Skeletal muscle tissue (tissue), 4 donors: ENCODE measurements around the gene NACA2. TPM values are rescaled to one million over a fixed set of nuclear protein-coding genes. Genes with fewer than 3 reads are reported as not detected.
"Not testable (repeated sequence)": the region's sequence is repeated elsewhere in the genome, so short reads cannot be mapped to it uniquely, and the experiment has no call there.

ENCODE experiments used
- H3K27ac ChIP-seq: one replicate; pipeline ENCODE4 v1.7.0; 2013; ENCODE audit warnings: mild to moderate bottlenecking, low read depth, low read length, inconsistent platforms
- H3K27me3 ChIP-seq, 3 donors: one replicate each; pipeline ENCODE4 v1.7.0; 2013; ENCODE audit warnings: low read length in 3 of 3; ENCODE audit not compliant: control insufficient read depth in 3 of 3, insufficient read depth in 3 of 3
- H3K36me3 ChIP-seq, 3 donors: one replicate each; pipeline ENCODE4 v1.7.0; 2013; ENCODE audit warnings: low read length in 3 of 3; ENCODE audit not compliant: control insufficient read depth in 3 of 3, insufficient read depth in 3 of 3
- H3K4me1 ChIP-seq, 3 donors: one replicate each; pipeline ENCODE4 v1.7.0; 2013; ENCODE audit warnings: low read length in 3 of 3, mild to moderate bottlenecking in 3 of 3; ENCODE audit not compliant: control insufficient read depth in 3 of 3, insufficient read depth in 3 of 3
- H3K4me3 ChIP-seq, 3 donors: one replicate each; pipeline ENCODE4 v1.7.0; 2013; ENCODE audit warnings: low read length in 3 of 3
- H3K9ac ChIP-seq, 3 donors: one replicate each; pipeline ENCODE4 v1.7.0; 2013; ENCODE audit warnings: low read length in 3 of 3, mild to moderate bottlenecking in 3 of 3, moderate library complexity in 2 of 3, low read depth in 1 of 3
- H3K9me3 ChIP-seq, 3 donors: one replicate each; pipeline ENCODE4 v1.7.0; 2013; ENCODE audit warnings: low read length in 3 of 3; ENCODE audit not compliant: control insufficient read depth in 3 of 3
- total RNA-seq: library from RNA; depleted of rRNA; stranded (reverse); fragments of >200 nt; gene quantifications from one replicate; pipeline ENCODE4 v1.2.3, GENCODE V29; 2014
- donor health status: Osteomylitis.

The NACA2 gene
- total RNA-seq, 1 donor from 2014 or later, result not detected

DNA sequence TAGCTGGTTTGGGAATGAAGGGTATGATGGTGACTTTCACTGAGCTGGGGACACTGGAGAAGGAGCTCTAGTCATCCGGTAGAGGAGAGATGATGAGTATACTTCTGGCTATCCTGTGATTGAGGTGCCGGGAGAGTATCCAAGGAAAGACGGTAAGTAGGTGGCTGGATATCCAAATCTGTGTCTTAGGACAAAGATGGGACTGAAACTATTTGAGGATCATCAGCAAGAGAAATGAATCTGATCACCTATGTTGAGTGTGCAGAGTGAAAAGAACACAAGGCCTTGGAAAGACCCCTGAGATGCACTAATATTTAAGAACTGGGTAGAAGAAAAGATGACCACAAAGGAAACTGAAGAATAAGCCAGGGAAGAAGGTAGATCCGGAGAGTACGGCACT, 1.0 kb downstream of the NACA2 start:
- Histone ChIP-seq H3K4me3 (no peak overlapping the region), H3K4me1 (no peaks in the 10 kb centered on the region), H3K27me3 (peaks cover 0 to 8% (median 3%) of the 10 kb centered on the region in 3 donors), H3K9me3 (no peaks in the 10 kb centered on the region), H3K27ac (no peak overlapping the region), H3K36me3 (no peaks in the 10 kb centered on the region), H3K9ac (no peak overlapping the region)

DNA sequence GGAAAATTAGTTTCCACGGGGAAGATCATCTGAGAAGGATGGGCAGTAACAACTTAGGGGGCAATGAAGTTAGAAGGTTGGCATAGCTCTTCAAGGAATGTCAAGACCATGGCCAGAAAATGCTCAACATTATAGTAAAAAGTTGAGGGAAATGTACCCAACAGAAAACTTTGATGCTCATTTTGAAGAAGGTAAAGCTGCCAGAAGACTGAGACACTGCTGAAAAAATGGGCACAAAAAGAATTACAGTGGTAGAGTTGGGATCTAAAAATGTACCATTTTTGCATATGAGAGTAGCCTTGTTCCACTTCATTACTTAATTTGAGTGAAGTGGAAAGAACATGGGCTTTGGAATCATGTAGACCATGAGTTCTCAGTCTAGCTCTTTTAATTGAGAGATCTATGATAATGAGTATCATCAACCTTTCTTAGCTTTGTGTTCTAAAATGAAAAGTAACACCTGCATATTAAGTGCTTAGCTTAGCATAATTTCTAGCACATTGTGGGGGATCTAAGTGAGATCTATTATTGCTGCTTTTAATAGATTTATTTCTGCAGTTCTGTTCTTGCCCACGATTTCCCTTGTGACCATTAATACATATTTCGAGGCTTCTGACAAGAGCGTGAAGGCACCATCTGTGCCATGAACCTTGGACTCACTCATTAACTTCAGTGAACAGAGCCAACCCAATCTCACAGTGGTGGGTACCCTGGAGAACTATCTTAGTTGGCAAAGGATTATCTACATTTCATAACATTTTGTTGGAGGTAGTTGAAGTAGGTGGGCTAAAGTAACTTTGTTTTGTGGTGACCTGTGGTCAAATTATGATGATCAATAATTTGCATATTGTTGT, 3.0 kb downstream of the NACA2 start:
- Histone ChIP-seq H3K27me3 (peaks cover 0 to 4% (median 0%) of the 10 kb centered on the region in 3 donors), H3K4me3 (no peak overlapping the region), H3K36me3 (no peaks in the 10 kb centered on the region), H3K9ac (no peak overlapping the region), H3K27ac (no peak overlapping the region), H3K4me1 (no peaks in the 10 kb centered on the region), H3K9me3 (no peaks in the 10 kb centered on the region)

DNA sequence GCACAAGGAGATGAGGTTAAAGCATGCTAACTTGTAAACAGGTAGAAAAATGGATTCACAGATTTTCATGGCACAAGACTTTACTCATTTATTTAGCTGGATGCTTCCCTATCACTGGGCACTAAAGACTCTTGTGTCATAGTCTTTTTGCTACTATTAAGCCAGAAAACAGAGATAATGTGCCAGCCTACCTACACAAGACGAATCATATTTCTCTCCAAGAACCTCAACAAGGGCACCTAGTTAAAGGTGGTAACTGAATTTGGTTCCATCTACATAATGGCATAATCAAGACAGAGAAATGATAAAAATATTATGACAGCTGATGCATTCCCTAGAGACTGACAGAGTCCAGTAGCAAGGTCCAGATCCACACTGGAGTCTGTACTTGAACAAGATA, 3.8 kb downstream of the NACA2 start:
- Histone ChIP-seq H3K4me1 (no peaks in the 10 kb centered on the region), H3K9me3 (no peaks in the 10 kb centered on the region), H3K9ac (no peak overlapping the region), H3K27ac (no peak overlapping the region), H3K27me3 (peaks cover 0 to 4% (median 0%) of the 10 kb centered on the region in 3 donors), H3K4me3 (no peak overlapping the region), H3K36me3 (no peaks in the 10 kb centered on the region)

DNA sequence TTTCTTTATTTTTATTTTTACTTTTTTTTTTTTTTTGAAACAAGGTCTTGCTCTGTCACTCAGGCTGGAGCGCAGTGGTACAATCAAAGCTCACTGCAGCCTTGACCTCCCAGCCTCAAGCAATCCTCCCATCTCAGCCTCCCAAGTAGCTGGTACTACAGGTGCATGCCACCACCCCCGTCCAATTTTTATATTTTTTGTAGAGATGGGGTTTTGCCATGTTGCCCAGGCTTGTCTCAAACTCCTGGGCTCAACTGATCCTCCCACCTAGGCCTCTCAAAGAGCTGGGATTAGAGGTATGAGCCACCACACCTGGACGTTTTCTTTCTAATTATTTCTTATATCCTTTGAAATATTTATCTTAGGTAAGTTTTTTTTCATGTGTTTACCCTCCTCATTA, 4.4 kb downstream of the NACA2 start:
- H3K4me1 ChIP-seq, H3K27ac ChIP-seq, H3K9me3 ChIP-seq, H3K27me3 ChIP-seq, H3K36me3 ChIP-seq, H3K9ac ChIP-seq, H3K4me3 ChIP-seq: not testable (repeated sequence)

DNA sequence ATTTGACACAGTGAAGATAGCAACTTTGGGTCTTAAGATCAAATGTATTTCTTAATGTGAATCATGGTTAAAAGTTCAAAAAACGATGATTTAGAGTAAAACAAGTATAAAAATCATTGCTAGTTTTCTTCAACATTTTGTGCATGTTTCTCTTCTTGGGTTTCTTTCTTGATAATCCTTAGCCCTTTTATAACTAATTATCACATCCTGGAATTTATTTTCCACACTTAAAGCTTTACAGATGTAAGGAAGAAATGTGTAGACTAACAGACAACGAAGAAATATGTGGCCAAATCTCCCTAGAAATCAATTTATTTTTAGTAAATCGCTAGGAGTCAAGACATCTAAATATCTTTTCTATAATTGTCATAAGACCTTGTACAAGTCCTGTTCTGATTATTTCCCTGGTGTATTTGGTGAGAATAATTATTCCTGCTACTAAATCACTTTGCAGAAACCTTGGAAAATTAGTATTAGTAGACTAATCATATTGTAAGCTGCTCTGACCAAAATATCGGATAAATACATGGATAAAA, 4.9 kb downstream of the NACA2 start:
- Histone ChIP-seq H3K4me3 (no peak overlapping the region), H3K4me1 (no peaks in the 10 kb centered on the region), H3K36me3 (no peaks in the 10 kb centered on the region), H3K9ac (no peak overlapping the region), H3K27me3 (peaks cover 0 to 3% (median 0%) of the 10 kb centered on the region in 3 donors), H3K9me3 (no peaks in the 10 kb centered on the region), H3K27ac (no peak overlapping the region)

DNA sequence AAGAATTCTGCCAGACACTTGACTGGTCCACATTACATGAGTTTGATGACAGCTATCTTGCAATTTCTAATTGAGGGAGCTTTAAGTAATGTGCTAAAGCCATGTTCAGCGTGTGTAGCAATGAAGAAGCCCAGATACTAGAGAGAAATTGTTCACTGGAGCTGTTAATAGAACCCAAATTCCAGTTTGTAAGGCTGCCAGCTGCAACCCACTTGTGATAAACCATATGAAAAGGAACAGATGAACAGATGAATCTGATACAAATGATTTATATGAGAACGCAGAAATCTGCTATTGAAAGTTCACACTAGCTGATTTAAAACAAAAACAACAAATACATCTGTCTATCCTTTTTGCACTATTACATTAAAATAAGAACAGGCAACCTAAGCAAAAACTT, 6.2 kb downstream of the NACA2 start:
- Histone ChIP-seq H3K27ac (no peak overlapping the region), H3K27me3 (peaks cover 0 to 5% (median 0%) of the 10 kb centered on the region in 3 donors), H3K4me3 (no peak overlapping the region), H3K9me3 (no peaks in the 10 kb centered on the region), H3K36me3 (no peaks in the 10 kb centered on the region), H3K9ac (no peak overlapping the region), H3K4me1 (no peaks in the 10 kb centered on the region)

DNA sequence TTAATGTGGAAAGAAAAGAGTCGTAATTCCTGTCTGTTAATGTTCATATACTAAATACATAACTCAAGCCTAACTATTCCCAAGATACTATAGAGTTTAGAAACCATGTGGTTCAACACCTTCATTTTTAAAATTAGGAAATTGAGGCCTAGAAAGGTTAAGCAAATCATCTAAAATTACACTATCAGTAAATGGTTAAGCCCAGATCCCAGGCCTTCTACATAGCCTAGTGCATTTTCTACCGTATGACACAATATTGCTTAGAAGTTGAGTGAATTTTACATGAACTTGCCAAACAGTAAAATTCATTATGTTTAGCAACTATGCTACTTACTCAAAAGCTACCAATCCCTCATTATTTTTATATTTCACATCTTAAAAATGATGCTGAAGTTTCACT, 6.8 kb downstream of the NACA2 start:
- no peak overlapping the region for H3K27ac ChIP-seq
- H3K4me1 ChIP-seq, result no peaks in the 10 kb centered on the region
- no peak overlapping the region for H3K4me3 ChIP-seq
- no peaks in the 10 kb centered on the region for H3K9me3 ChIP-seq
- H3K36me3 ChIP-seq, result no peaks in the 10 kb centered on the region
- H3K9ac ChIP-seq, result no peak overlapping the region
- H3K27me3 ChIP-seq, result peaks cover 0 to 7% (median 0%) of the 10 kb centered on the region in 3 donors

DNA sequence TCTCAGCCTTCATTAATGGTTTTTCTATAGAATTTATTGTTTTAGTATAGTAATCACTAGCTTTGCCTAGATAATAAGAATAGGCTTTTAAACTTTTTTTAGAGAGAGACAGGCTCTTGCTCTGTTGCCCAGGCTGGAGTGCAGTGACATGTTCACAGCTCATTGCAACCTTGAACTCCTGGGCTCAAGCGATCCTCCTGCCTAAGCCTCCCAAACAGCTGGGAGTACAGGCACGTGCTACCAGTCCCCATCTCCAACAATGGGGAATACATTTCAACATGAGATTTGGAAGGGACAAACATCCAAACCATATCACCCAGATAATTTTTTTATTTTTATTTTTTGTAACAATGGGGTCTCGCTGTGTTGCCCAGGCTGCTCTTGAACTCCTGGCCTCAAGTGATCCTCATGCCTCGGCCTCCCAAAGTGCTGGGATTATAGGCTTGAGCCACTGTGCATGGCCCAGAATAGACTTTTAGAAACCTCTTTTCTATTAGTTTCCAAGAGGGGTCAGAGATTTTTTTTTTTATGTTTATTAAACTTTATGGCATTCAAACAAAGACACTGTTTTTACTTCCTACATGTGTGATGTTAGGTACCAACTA, 7.3 kb downstream of the NACA2 start:
- peaks cover 0 to 7% (median 0%) of the 10 kb centered on the region in 3 donors for H3K27me3 ChIP-seq
- no peaks in the 10 kb centered on the region for H3K4me1 ChIP-seq

DNA sequence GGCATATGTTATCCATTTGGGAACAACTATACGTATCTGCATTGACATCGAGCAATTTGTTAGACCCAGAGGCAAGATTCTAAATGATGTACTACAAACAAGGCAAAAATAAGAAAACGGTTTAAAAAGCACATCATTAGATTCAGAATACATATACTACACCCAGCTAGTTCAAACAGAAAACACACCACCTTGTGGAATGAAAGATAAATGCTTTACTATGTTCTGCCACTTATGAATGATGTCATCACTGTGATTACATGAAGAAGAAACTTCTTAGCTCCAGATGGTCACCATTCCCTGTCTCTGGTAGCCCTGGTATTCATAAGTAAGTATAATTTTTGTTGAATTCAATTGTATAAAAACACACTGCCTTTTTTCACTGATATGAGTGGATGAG, 7.8 kb downstream of the NACA2 start:
- Histone ChIP-seq H3K36me3 (no peaks in the 10 kb centered on the region), H3K9ac (no peak overlapping the region), H3K4me1 (no peaks in the 10 kb centered on the region)

More for the DNA sequence above, 7.3 kb downstream of the NACA2 start:
- no peak overlapping the region for H3K27ac ChIP-seq
- no peak overlapping the region for H3K9ac ChIP-seq
- H3K9me3 ChIP-seq, result no peaks in the 10 kb centered on the region
- no peak overlapping the region for H3K4me3 ChIP-seq
- no peaks in the 10 kb centered on the region for H3K36me3 ChIP-seq

DNA sequence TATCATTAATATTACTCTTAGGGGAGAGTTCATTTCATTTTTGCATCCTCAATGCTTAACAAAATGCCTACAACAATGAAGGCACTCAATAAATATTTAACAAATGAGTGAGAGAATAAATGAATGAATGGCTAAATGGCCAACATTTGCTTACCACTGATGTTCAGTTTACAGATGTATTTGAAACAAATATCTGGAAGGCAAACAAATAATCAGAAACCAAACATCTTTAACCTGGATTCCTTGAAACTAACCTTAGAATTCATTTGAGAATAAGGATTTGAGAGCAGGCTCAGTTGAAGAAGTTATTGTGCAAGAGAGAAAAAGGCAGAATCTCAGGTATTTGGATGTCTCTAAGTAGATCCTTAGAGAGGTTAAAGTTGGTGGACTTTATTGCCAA, 8.4 kb downstream of the NACA2 start:
- Histone ChIP-seq H3K27ac (no peak overlapping the region), H3K27me3 (peaks cover 0 to 7% (median 0%) of the 10 kb centered on the region in 3 donors), H3K4me1 (no peaks in the 10 kb centered on the region), H3K9me3 (no peaks in the 10 kb centered on the region), H3K4me3 (no peak overlapping the region), H3K36me3 (no peaks in the 10 kb centered on the region), H3K9ac (no peak overlapping the region)

More for the DNA sequence above, 7.8 kb downstream of the NACA2 start:
- no peaks in the 10 kb centered on the region for H3K9me3 ChIP-seq
- H3K27me3 ChIP-seq, result peaks cover 0 to 7% (median 0%) of the 10 kb centered on the region in 3 donors
- no peak overlapping the region for H3K4me3 ChIP-seq
- no peak overlapping the region for H3K27ac ChIP-seq
